DOHH2 (cell line): ENCODE measurements around the gene CHRNA5.

Experiments used
- H3F3A ChIP-seq: fragments of 200-600 bp; sonication (generic), shearing (Covaris generic); 2 replicates; pipeline ENCODE4 v1.6.0; 2016; ENCODE audit warnings: antibody characterized with exemption, mild to moderate bottlenecking; ENCODE audit not compliant: control insufficient read depth, insufficient read depth
- H3K27ac ChIP-seq: fragments of 200-600 bp; sonication (generic); 2 replicates; pipeline ENCODE4 v1.5.1; 2014; ENCODE audit warnings: low read depth, mild to moderate bottlenecking, low read length, moderate library complexity
- H3K27me3 ChIP-seq: fragments of 200-600 bp; sonication (generic); 2 replicates; pipeline ENCODE4 v1.6.1; 2014; ENCODE audit warnings: mild to moderate bottlenecking, low read length, mixed read lengths; ENCODE audit not compliant: control insufficient read depth
- H3K36me3 ChIP-seq: fragments of 200-600 bp; sonication (generic); 2 replicates; pipeline ENCODE4 v1.6.1; 2014; ENCODE audit warnings: mild to moderate bottlenecking, low read length, moderate library complexity, mixed read lengths; ENCODE audit not compliant: control insufficient read depth
- H3K4me1 ChIP-seq: fragments of 200-600 bp; sonication (generic); 2 replicates; pipeline ENCODE4 v1.6.1; 2014; ENCODE audit warnings: mild to moderate bottlenecking, low read length, mixed read lengths; ENCODE audit not compliant: control insufficient read depth
- H3K4me2 ChIP-seq: fragments of 200-600 bp; sonication (generic); 2 replicates; pipeline ENCODE4 v1.6.0; 2014; ENCODE audit warnings: mild to moderate bottlenecking, low read length, moderate library complexity
- H3K4me3 ChIP-seq: fragments of 200-600 bp; sonication (generic); 2 replicates; pipeline ENCODE4 v1.5.1; 2014; ENCODE audit warnings: mild to moderate bottlenecking, low read length, mixed read lengths
- H3K79me2 ChIP-seq: fragments of 200-600 bp; sonication (generic); 2 replicates; pipeline ENCODE4 v1.6.1; 2014; ENCODE audit warnings: mild to moderate bottlenecking, low read length, mixed read lengths; ENCODE audit not compliant: control insufficient read depth
- H3K9me2 ChIP-seq: fragments of 200-600 bp; sonication (generic); replicated peaks from 2 replicates; pipeline ENCODE4 v1.6.1; 2014; ENCODE audit warnings: mild to moderate bottlenecking, low read length, mixed read lengths; ENCODE audit not compliant: control insufficient read depth
- H3K9me3 ChIP-seq: fragments of 200-600 bp; sonication (generic); 2 replicates; pipeline ENCODE4 v1.6.1; 2014; ENCODE audit warnings: antibody characterized with exemption, low read length, mixed read lengths; ENCODE audit not compliant: control insufficient read depth, insufficient read depth
- H4K20me1 ChIP-seq: fragments of 200-600 bp; sonication (generic); 2 replicates; pipeline ENCODE4 v1.6.0; 2014; ENCODE audit warnings: low read depth, mild to moderate bottlenecking, antibody characterized with exemption, low read length, moderate library complexity; ENCODE audit not compliant: control insufficient read depth, insufficient read depth
- CTCF ChIP-seq: fragments of 200-600 bp; sonication (generic); IDR thresholded peaks from one replicate; pipeline ENCODE4 v1.5.1; 2014; ENCODE audit warnings: antibody characterized with exemption, mild to moderate bottlenecking, low read depth, low read length; ENCODE audit not compliant: poor library complexity, severe bottlenecking
- EZH2phosphoT487 ChIP-seq: fragments of 200-600 bp; sonication (generic); IDR thresholded peaks from 2 replicates; pipeline ENCODE4 v1.6.1; 2017; ENCODE audit warnings: borderline replicate concordance, mild to moderate bottlenecking, antibody characterized with exemption, low read length, moderate library complexity, mixed read lengths

The CHRNA5 gene

DNA sequence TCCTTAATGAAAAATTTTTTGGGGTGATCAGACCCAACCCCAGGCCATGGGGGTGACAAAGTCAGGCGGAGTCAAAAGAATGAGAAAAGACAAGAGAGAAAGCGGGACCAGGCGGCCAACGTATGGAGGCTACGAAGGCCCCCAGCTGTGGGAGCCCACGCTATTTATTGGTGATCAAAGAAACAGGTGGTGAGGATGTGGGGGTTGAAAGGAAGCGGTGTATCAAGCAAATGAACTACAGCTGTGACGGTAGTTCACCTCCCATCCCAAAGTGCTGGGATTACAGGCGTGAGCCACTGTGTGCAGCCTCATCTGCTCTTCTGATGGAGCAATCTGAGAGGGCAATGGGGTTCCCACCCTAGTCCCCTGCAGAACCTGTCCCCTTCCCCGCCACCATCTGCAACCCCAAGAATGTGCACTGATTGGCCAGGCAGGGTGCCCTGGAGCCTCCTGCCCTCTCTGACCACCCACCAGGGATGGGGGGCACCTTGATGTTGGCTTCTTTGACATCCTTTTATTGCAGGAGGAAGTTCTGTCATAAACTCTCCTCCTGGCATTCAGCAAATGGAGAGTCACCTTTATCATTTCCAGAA, 56.6 kb downstream of the CHRNA5 start:
- Histone ChIP-seq H3K4me2 (no peak overlapping the region), H3K4me3 (no peak overlapping the region)

DNA sequence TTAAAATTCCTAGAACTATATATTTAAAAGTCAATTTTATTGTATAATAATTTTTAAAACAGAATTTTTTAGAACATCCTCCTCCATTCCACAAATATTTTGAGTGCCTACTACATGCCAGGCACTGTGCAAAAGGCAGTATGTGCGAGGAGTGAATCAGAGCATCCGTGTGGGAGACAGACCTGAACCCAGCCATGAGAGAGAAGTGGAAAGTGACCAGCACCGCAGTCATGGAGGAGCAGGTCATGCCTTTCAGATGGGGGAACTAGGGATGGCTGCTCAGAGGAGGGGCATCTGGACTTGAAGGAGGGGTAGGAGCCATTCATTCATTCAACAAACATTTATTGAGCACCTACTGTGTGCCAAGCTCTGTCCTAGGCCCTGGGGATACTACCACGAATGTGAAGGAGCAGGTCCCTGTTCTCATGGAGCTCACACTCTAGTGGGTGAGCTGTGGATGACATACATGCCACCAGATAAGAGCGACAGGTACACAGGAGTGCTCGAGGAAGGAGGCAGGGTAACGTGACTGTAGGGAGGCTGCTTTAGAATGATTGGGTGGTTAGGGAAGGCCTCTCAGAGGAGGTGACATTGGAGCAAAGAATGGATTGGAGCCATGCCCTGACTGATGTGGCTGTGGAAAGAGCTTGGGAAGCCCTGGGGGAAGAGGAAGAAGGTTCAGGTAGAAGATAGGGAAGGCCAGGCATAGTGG, 58.6 kb downstream of the CHRNA5 start:
- no peaks in the 10 kb centered on the region for H3K9me2 ChIP-seq
- no peaks in the 10 kb centered on the region for H3K36me3 ChIP-seq
- no peaks in the 10 kb centered on the region for H3F3A ChIP-seq
- TF ChIP-seq EZH2phosphoT487 (no peak), CTCF (no peak)
- no peak overlapping the region for H3K4me2 ChIP-seq
- H3K27me3 ChIP-seq = peaks cover 2% of the 10 kb centered on the region; the same call in 1 of the 2 replicates
- no peak overlapping the region for H3K4me3 ChIP-seq
- no peaks in the 10 kb centered on the region for H3K79me2 ChIP-seq
- no peaks in the 10 kb centered on the region for H4K20me1 ChIP-seq
- H3K4me1 ChIP-seq = no peaks in the 10 kb centered on the region
- H3K27ac ChIP-seq = no peak overlapping the region
- H3K9me3 ChIP-seq = no peaks in the 10 kb centered on the region

More for the DNA sequence above, 56.6 kb downstream of the CHRNA5 start:
- Histone ChIP-seq H3F3A (no peaks in the 10 kb centered on the region), H3K9me3 (no peaks in the 10 kb centered on the region), H4K20me1 (no peaks in the 10 kb centered on the region), H3K4me1 (no peaks in the 10 kb centered on the region), H3K9me2 (no peaks in the 10 kb centered on the region), H3K79me2 (no peaks in the 10 kb centered on the region), H3K27ac (no peak overlapping the region), H3K36me3 (no peaks in the 10 kb centered on the region), H3K27me3 (peaks cover 2% of the 10 kb centered on the region; the same call in 1 of the 2 replicates)
- TF ChIP-seq EZH2phosphoT487 (no peak), CTCF (no peak)

DNA sequence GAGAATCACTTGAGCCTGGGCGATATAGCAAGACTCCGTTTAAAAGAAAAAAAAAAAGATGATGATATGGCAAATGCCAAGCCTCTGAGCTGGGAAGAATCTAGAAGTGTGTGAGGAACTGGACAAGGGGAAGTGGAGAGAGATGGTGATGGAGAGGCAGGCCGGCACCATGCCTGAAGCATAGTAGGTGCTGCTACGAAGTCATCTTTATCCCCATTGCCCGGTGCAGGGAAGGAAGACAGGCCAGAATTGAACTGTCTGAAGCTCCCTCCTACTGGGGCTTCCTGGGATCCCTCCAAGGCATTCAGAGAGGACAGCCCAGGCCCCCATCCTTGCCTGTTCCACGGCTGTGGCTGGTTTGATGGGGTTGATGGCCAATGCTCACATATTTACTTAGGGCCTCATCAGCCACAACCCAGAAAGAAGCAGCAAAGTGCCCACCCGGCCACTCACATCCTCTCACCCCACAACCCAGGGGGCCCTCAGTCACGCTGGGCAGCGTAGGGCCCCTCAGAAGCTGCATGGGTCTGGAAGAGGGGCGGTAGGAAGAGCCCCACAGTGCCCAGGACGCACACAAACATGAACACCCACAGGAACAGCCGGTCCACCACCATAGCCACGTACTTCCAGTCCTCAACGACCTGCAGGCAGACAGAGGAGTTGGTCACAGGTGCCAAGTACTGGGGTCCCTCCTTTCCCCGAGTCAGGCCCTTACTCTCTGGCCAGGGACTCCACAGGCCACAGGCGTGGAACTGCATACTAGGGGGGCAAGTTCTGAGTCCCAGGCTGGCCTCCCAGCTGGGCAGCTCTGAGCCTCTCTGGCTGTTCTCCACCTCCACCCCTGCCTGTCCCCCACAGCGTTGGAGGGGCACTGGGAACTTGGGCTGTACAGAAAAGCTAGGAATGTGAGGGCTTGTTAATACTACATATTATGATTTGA, 59.6 kb downstream of the CHRNA5 start:
- Histone ChIP-seq H3K4me1 (no peaks in the 10 kb centered on the region), H3F3A (no peaks in the 10 kb centered on the region), H4K20me1 (no peaks in the 10 kb centered on the region), H3K27ac (no peak overlapping the region), H3K9me3 (no peaks in the 10 kb centered on the region), H3K79me2 (no peaks in the 10 kb centered on the region), H3K9me2 (no peaks in the 10 kb centered on the region), H3K36me3 (no peaks in the 10 kb centered on the region), H3K4me3 (no peak overlapping the region), H3K27me3 (peaks cover 2% of the 10 kb centered on the region; the same call in 1 of the 2 replicates), H3K4me2 (no peak overlapping the region)
- no peak for TF ChIP-seq CTCF
- TF ChIP-seq EZH2phosphoT487 = no peak
